ENCODE results near the gene SH3BP1. TPM values are rescaled to one million over a fixed set of nuclear protein-coding genes. Genes with fewer than 3 reads are reported as not detected.

The SH3BP1 gene
- total and polyA plus RNA-seq, 2 of the 8 experiments (the other 6 are each of a cell fraction or from before 2014, with no cell fraction given), result 23.9 to 40.3 TPM

DNA sequence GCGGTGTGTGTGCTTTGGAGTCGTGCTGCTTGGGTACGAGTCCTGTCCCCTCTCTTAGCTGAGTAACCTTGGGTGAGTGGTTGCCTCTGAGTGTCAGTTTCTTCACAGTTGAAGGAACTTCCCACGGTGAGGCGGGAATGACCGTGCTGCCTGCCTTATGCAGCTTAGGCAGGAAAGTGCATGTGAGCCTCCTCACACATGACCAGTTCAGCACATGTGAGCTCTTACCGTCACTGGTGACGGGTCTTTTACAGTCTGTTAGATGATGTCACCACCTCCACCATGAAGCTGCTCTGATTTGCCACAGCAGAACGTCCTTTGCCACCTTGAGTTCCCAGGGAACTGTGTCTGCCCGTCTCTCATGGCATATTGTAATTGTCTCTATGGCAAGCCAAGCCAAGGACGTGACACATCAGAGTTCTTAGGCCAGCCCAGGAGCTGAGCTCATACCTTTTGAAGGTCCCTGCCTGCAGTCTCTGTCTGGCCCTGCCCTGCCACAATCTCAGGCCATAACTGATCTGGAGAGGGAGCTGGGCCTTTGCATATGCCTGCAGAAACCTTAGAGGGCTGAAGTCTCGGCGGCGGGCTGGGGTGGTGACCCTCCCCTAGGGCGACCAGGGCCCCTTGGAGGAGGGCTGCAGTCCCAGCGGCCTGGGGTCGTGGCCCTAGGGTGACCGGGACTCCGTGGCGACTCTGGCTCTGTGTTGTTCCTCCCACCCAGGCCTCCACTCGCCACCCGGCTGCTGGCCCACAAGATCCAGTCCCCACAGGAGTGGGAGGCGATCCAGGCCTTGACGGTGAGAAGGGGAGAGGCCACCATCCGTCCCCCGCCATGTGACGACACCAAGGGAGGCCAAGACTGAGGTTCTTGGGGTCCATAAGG, 23.0 kb upstream of the SH3BP1 start (continued):
- TF ChIP-seq E2F6 (IDR thresholded peaks at IDR 0.05), result no peak
- no peak for TF ChIP-seq BCL11A (IDR thresholded peaks at IDR 0.05; ENCODE audit: low read depth in 2 of 2, low read length in 2 of 2)
- no peak for TF ChIP-seq MAX (IDR thresholded peaks at IDR 0.05)
- no peak for TF ChIP-seq CHD2 (IDR thresholded peaks at IDR 0.05; ENCODE audit: low read length)
- no peak for TF ChIP-seq BRCA1 (IDR thresholded peaks at IDR 0.05; ENCODE audit: low read depth, low read length)
- TF ChIP-seq KDM4A (IDR thresholded peaks at IDR 0.05; ENCODE audit: low read depth, low read length, severe bottlenecking), result no peak

All from H1 (cell line).